SW480 (cell line): Measurements from ENCODE around the gene C10orf95.

Experiments used
- DNase-seq: peaks from one replicate; pipeline ENCODE4 v3.0.0-alpha.2; 2016; ENCODE audit warnings: low spot score

The C10orf95 gene

GRCh38 chr10:102401342-102401654, 50.0 kb downstream of the C10orf95 start:
- DNase-seq, result no peak

- DNase-seq, result no peak
Observed at GRCh38 chr10:102400598-102401341, 50.6 kb downstream of the C10orf95 start.

DNA sequence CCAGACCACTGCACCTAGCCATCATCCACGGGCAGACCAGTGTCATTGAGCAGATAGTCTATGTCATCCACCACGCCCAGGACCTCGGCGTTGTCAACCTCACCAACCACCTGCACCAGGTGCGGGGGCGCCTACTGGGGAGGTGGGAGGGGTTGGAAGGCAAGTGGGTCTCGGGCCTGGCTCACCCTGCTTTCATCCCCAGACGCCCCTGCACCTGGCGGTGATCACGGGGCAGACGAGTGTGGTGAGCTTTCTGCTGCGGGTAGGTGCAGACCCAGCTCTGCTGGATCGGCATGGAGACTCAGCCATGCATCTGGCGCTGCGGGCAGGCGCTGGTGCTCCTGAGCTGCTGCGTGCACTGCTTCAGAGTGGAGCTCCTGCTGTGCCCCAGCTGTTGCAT, 51.3 kb downstream of the C10orf95 start:
- DNase-seq, result no peak
